ENCODE measurements around the gene RHBDD1.

Gene RHBDD1

DNA sequence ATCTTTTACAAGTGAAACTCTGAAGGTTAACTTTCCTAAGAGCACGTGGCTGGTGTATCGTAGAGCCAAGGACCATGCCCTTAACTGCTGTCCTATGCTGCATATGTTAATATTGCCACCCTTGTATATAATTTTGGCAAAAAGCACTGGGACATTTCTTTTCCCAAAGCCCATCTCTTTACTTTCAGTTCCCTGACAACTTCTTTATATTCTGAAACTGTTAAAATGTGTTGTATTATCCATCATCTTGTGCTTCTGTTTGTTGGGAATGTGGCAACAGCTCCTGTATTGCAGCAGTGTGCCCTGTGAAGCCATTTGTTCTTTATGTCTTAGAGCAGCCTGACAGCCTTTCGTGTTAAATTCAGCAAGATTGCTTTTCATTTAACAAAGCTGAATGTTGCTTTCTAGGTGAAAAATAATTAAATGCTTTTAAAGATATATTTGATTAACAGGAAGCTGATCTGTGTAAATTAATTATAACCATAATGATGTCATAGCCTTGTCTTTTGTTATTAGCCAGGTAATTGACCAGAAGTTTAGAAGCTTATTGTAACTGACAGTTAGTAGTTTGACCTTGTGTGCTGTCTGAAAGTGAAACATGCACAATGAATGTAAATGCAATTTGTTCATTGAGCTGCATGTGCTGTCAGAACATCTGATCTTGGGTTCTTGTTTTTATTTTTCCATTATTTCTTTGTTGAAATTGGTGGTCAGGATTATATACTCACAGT lies 9.7 kb downstream of the RHBDD1 start:
- no peak for DNase-seq (ENCODE audit: low read depth in 2 of 2)

GRCh38 chr2:226847090-226847489 lies 11.2 kb downstream of the RHBDD1 start:
- DNase-seq (ENCODE audit: low read depth in 2 of 2) = no peak

- no peak for DNase-seq (ENCODE audit: low read depth in 2 of 2)
Observed at GRCh38 chr2:226847511-226847910, 11.7 kb downstream of the RHBDD1 start.

GRCh38 chr2:226849349-226849748 lies 13.5 kb downstream of the RHBDD1 start:
- no peak for DNase-seq (ENCODE audit: low read depth in 2 of 2)

- no peak for DNase-seq (ENCODE audit: low read depth in 2 of 2)
Observed at GRCh38 chr2:226850024-226850423, 14.2 kb downstream of the RHBDD1 start.

GRCh38 chr2:226855787-226856186 lies 19.9 kb downstream of the RHBDD1 start:
- DNase-seq (ENCODE audit: low read depth in 2 of 2) = no peak

DNA sequence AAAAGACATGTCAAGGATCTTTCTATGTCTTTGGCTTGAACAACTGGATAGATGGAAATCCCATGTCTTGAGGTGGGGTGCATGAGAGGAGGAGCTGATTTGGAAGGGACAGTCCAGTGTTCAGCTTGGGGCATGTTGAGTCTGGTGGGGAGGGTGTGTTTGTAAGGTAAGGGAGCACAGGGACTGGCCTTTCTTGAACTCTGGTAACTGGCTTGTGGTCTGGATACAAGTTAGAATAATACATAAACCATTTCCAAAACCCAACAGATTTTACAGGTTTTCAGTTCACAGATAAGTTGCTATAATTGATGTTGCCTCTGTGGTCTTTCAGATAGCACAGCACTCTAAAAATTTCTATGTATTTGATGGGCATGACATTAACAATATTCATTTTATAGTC lies 24.2 kb downstream of the RHBDD1 start:
- no peak for DNase-seq (ENCODE audit: low read depth in 2 of 2)

DNA sequence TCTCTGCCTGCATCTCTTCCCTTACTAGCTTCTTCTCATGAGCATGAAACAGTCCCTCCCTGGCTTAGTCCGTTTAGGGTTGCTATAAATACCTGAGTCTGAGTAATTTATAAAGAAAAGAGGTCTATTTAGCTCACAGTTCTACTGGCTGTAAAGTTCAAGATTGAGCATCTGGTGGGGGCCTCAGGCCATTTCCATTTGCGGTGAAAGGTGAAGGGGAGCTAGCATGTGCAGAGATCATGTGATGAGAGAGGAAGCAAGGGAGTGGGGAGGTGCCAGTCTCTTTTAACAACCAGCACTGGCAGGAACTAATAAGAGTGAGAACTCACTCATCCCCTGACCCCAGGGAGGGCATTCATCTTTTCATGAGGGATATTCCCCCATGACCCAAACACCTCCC lies 26.8 kb downstream of the RHBDD1 start:
- DNase-seq (ENCODE audit: low read depth in 2 of 2) = no peak

DNA sequence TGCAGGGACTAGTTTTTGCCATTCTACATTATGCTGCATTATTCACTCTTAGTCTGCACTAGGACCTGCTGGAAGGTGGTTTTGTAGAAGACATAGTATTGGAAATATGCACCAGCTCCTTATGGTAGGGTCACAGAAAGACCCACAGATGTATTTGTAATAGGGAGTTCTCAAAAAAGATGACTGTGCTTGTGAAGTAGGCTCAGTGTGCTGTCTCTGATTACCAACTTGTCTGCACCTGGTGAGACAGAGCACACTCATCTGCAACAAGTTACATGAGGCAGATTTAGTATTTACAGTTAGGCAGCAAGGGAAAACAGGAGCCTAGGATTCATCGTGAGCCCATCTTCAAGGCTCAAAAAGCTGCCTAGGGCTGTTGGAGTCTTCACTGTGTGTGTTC lies 29.4 kb downstream of the RHBDD1 start:
- DNase-seq (ENCODE audit: low read depth in 2 of 2) = no peak

GRCh38 chr2:226865710-226866109 lies 29.9 kb downstream of the RHBDD1 start:
- no peak for DNase-seq (ENCODE audit: low read depth in 2 of 2)

GRCh38 chr2:226868331-226869162 lies 32.7 kb downstream of the RHBDD1 start:
- DNase-seq (ENCODE audit: low read depth in 2 of 2) = no peak

- no peak for DNase-seq (ENCODE audit: low read depth in 2 of 2)
Observed at GRCh38 chr2:226869371-226869770, 33.5 kb downstream of the RHBDD1 start.

GRCh38 chr2:226873051-226873620 lies 37.3 kb downstream of the RHBDD1 start:
- DNase-seq (ENCODE audit: low read depth in 2 of 2) = no peak

DNA sequence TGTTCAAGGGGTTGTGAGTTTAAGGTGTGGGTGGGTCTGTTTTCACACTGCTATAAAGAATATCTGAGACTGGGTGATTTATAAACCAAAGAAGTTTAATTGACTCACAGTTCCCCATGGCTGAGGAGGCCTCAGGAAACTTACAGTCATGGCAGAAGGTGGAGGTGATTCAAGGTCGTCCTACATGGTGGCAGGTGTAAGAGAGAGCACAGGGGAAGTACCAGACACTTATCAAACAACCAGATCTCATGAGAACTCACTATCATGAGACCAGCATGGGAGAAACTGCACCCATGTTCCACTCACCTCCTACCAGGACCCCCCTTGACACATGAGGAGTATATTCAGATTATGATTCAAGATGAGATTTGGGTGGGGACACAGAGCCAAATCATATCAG lies 38.0 kb downstream of the RHBDD1 start:
- no peak for DNase-seq (ENCODE audit: low read depth in 2 of 2)

- DNase-seq (ENCODE audit: low read depth in 2 of 2) = no peak
Observed at GRCh38 chr2:226874749-226875148, 38.9 kb downstream of the RHBDD1 start.

GRCh38 chr2:226875438-226876225 lies 39.8 kb downstream of the RHBDD1 start:
- DNase-seq (ENCODE audit: low read depth in 2 of 2) = no peak

DNA sequence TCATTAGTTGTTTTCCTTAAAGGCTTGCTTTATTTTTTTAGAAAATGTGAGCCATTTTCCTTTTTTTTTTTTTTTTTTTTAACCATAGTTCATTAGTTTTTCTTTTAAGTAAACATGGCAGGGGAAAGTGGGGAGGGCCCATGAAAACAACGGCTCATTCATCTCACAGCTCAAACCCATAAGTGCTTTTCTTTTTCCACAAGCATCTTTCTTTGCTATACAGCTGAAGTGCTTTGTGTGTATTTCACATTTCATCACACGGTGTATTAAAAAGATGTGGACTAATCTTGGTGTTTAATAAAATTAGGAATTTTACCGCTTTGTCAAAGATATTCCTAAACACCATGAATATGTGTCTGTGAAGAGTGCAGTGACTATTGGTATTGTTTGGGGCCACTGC lies 41.6 kb downstream of the RHBDD1 start:
- DNase-seq (ENCODE audit: low read depth in 2 of 2) = no peak

DNA sequence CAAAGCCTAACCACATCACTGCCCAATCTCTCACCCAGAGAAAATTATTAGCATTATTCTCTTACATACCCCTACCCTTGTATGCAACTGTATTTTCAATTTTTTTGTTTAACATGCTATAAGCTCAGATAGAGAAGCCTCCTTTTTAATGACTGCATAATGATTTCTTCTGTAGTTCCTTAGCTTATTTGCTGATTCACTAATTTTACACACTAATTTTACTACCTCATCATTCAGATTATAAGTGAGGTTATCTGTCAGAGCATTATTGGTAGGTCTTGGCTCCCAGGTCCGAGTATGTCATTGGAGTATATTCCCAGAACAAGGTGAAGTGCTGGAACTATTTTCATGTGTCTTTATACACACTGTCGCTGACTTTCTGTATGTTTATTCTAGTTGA lies 45.4 kb downstream of the RHBDD1 start:
- no peak for DNase-seq (ENCODE audit: low read depth in 2 of 2)

- no peak for DNase-seq (ENCODE audit: low read depth in 2 of 2)
Observed at GRCh38 chr2:226882606-226883005, 46.8 kb downstream of the RHBDD1 start.

DNA sequence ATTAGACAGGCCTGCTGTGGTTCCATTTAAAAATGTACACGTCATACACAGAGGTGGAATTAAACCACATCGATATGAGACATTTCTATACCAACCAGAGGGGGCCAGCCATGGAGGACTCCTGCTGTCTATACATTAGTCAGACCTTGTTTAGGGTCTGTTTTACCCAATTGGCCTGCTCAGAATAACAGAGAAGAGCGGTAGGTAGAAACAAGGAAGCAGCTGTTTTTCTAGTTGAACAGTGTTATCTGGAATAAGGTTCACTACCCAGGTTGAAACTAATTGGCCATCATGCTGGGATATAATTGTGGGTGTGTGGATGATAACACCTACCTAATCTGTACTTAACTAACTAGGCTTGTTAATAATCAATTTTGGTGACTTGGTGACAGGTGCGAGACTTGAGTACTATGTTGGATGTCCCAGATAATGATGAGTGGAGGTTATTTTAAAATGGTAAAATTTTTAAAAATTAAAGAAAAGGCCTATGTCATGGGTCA lies 47.5 kb downstream of the RHBDD1 start:
- no peak for DNase-seq (ENCODE audit: low read depth in 2 of 2)

DNA sequence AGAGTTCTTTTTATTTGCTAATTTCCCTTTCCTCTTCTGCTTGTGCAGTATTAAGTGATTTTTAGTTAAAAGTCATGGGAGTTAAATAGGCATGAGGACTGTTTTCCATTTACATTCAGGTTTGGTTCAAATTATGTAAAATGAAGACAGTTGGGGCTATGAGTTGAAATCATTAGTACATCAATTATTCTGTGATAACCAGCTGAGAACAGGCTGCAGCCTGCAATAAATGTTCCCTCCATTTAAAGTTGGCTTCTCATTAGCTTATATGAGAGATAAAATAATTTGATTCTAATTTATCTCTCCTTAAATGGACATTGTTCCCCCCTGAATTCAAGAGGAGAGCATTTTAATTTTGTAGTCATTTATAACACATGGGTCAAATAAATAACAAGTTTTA lies 48.3 kb downstream of the RHBDD1 start:
- DNase-seq (ENCODE audit: low read depth in 2 of 2) = no peak
